Nephron progenitor cell (in vitro differentiated cells): Measurements from ENCODE around the gene IQGAP3.

Source experiments
- DNase-seq: peaks from one replicate; pipeline ENCODE4 v3.0.0; 2021
- H3K27ac Mint-ChIP-seq: 2 replicates; pipeline ENCODE4 v1.8.0; 2021; ENCODE audit warnings: mild to moderate bottlenecking, moderate library complexity, mixed read lengths
- H3K27me3 Mint-ChIP-seq: 2 replicates; pipeline ENCODE4 v1.8.0; 2021; ENCODE audit warnings: mild to moderate bottlenecking, low read depth, mixed read lengths; ENCODE audit not compliant: poor library complexity
- H3K36me3 Mint-ChIP-seq: 2 replicates; pipeline ENCODE4 v1.8.0; 2021; ENCODE audit warnings: low read depth, mixed read lengths
- H3K4me1 Mint-ChIP-seq: 2 replicates; pipeline ENCODE4 v1.8.0; 2021; ENCODE audit warnings: mixed read lengths
- H3K4me3 Mint-ChIP-seq: 2 replicates; pipeline ENCODE4 v1.8.0; 2021; ENCODE audit warnings: mild to moderate bottlenecking, moderate library complexity, mixed read lengths
- H3K9me3 Mint-ChIP-seq: 2 replicates; pipeline ENCODE4 v1.8.0; 2021; ENCODE audit warnings: mild to moderate bottlenecking, moderate library complexity, mixed read lengths
- CTCF ChIP-seq: fragments of 200-600 bp; sonication (generic); IDR thresholded peaks from 2 replicates; pipeline ENCODE4 v1.5.0; 2021; ENCODE audit warnings: antibody characterized with exemption

IQGAP3 gene

GRCh38 chr1:156489166-156489934, 83.0 kb downstream of the IQGAP3 start:
- DNase-seq: peak; percentile 42
- no peak for TF ChIP-seq CTCF
- Mint-ChIP-seq H3K27me3 (no peaks in the 10 kb centered on the region), H3K36me3 (no peaks in the 10 kb centered on the region), H3K4me1 (peaks cover 69% of the 10 kb centered on the region), H3K4me3 (peak overlapping the region; percentile 73), H3K9me3 (no peaks in the 10 kb centered on the region), H3K27ac (peak overlapping the region; percentile 80)

DNA sequence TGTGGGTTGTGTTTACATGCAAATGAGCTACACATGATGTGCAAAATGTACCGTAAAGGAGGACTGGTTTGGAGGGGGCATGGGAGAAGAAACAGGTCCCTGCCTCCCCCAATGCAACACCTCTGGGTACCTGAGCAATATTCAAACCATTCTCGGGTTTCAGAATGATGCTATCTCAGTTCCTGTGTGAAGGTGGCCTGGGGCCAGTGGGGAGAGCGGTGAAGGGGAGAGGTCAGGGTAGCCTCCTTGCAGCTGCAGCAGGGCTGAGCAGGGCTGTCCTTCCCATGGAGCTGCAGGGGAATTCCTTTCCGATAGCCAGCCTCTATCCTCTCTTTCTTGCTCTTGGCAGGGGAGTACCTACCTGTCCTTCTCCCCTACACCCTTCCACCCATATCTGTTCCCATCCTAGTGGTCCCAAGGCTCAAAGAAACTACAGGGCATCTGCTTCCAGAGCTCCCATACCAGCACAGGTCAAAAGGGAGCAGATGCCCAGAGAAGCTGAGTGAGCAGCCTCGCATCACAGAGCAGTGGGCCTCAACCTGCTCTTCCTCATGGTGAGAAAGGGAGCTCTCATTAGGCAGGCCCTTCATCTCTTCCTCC, 83.7 kb downstream of the IQGAP3 start:
- no peak overlapping the region for H3K27ac Mint-ChIP-seq
- H3K4me1 Mint-ChIP-seq: peaks cover 62% of the 10 kb centered on the region
- no peak overlapping the region for H3K4me3 Mint-ChIP-seq
- no peaks in the 10 kb centered on the region for H3K9me3 Mint-ChIP-seq
- DNase-seq: no peak
- no peaks in the 10 kb centered on the region for H3K27me3 Mint-ChIP-seq
- H3K36me3 Mint-ChIP-seq: no peaks in the 10 kb centered on the region
- TF ChIP-seq CTCF: no peak

- H3K4me3 Mint-ChIP-seq: no peak overlapping the region
- H3K27ac Mint-ChIP-seq: no peak overlapping the region
- H3K4me1 Mint-ChIP-seq: peaks cover 56% of the 10 kb centered on the region
- peaks cover 4% of the 10 kb centered on the region for H3K27me3 Mint-ChIP-seq
- no peak for TF ChIP-seq CTCF
- DNase-seq: no peak
- no peaks in the 10 kb centered on the region for H3K36me3 Mint-ChIP-seq
- H3K9me3 Mint-ChIP-seq: no peaks in the 10 kb centered on the region
These were observed 84.5 kb downstream of the IQGAP3 start for GRCh38 chr1:156487862-156488261.

- H3K4me3 Mint-ChIP-seq: no peak overlapping the region
- no peak overlapping the region for H3K27ac Mint-ChIP-seq
- H3K9me3 Mint-ChIP-seq: no peaks in the 10 kb centered on the region
- no peaks in the 10 kb centered on the region for H3K36me3 Mint-ChIP-seq
- H3K4me1 Mint-ChIP-seq: peaks cover 44% of the 10 kb centered on the region
- no peak for DNase-seq
- H3K27me3 Mint-ChIP-seq: peaks cover 4% of the 10 kb centered on the region
- TF ChIP-seq CTCF: no peak
These were observed 85.7 kb downstream of the IQGAP3 start for GRCh38 chr1:156486421-156487344.

DNA sequence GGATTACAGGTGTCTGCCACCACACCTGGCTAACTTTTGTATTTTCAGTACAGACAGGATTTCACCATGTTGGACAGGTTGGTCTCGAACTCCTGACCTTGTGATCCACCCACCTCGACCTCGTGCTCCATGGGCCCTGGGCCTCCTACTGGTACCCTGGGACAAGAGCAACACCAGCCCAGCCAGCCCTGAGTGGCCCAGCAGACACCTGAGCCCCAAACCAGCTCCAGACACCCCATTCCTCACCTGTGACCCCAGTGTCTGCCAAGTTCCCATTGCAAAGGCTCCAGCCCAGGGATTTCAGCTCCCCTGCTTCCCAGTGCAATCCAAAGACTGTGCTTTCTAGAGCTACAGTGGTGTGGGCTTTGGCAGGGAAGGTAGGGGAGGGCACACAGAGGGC, 86.4 kb downstream of the IQGAP3 start:
- Mint-ChIP-seq H3K27ac (no peak overlapping the region), H3K36me3 (peaks cover 3% of the 10 kb centered on the region), H3K4me1 (peaks cover 37% of the 10 kb centered on the region), H3K27me3 (peaks cover 6% of the 10 kb centered on the region), H3K9me3 (no peaks in the 10 kb centered on the region), H3K4me3 (no peak overlapping the region)
- DNase-seq: no peak
- TF ChIP-seq CTCF: no peak
